Natural killer cell treated with Interleukin-12 subunit alpha and Interleukin-12 subunit beta and Interleukin-15 and Interleukin-18, amount 100 ng/mL, for 72 hours (primary cell): Measurements from ENCODE around the gene TLE6. TPM values are rescaled to one million over a fixed set of nuclear protein-coding genes. Genes with fewer than 3 reads are reported as not detected.
"Not testable (repeated sequence)": the region's sequence is repeated elsewhere in the genome, so short reads cannot be mapped to it uniquely, and the experiment has no call there.

Source experiments
- ATAC-seq, 2 donors: fragments of 150-1000 bp; cut with Tn5 transposase in 1 of 2; sonication (Bioruptor Pico), chemical (Tn5 transposase) in 1 of 2; 2 replicates each; pipeline ENCODE4 v1.10.0; 2021
- DNase-seq: peaks from one replicate; pipeline ENCODE4 v3.0.0; 2022; ENCODE audit warnings: low spot score
- H3K27ac Mint-ChIP-seq, 2 donors: 1 replicate in 1 of 2; 2 replicates in 1 of 2; pipeline ENCODE4 v1.8.0; 2022; ENCODE audit warnings: mixed read lengths in 2 of 2, mild to moderate bottlenecking in 1 of 2, moderate library complexity in 1 of 2
- H3K27me3 Mint-ChIP-seq, 2 donors: 1 replicate in 1 of 2; 2 replicates in 1 of 2; pipeline ENCODE4 v1.8.0; 2022; ENCODE audit warnings: mixed read lengths in 2 of 2
- H3K36me3 Mint-ChIP-seq: one replicate; pipeline ENCODE4 v1.8.0; 2022; ENCODE audit warnings: mixed read lengths
- H3K4me1 Mint-ChIP-seq, 2 donors: 1 replicate in 1 of 2; 2 replicates in 1 of 2; pipeline ENCODE4 v1.8.0; 2022; ENCODE audit warnings: low read depth in 2 of 2, mixed read lengths in 2 of 2, mild to moderate bottlenecking in 1 of 2
- H3K4me3 Mint-ChIP-seq: one replicate; pipeline ENCODE4 v1.8.0; 2022; ENCODE audit warnings: mixed read lengths
- H3K9me3 Mint-ChIP-seq: 2 replicates; pipeline ENCODE4 v1.8.0; 2022; ENCODE audit warnings: mixed read lengths
- total RNA-seq, 2 donors: library from RNA; stranded (reverse); gene quantifications; one replicate each; pipeline ENCODE4 v1.2.3, GENCODE V29; 2022

The TLE6 gene
- total RNA-seq, 2 donors from 2014 or later, result 0.45 to 1.8 TPM

DNA sequence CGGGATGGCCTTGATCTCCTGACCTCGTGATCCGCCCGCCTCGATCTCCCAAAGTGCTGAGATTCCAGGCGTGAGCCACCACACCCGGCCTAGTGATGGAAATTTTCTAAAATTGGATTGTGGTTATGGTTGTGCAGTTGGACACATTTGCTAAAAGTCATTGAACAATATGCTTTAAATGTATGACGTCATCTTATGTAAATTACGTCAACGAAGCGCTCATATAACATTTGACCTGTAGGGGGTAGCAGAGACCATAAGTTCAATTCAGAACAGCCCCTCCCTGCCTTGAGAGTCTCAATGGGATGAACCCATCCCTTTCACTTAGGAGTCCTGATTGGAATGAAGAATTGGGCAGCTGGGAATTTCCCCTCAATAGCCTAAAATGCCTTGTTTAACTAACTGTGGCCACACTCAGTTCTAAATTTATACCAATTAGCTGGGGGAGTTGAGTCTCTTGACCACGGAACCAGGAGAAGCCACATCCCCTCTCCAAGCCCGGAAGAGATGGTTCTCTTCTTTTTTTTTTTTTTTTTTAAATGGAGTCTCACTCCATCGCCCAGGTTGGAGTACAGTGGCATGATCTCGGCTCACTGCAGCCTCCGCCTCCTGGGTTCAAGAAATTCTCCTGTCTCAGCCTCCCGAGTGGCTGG lies 15.2 kb upstream of the TLE6 start:
- ATAC-seq (peak; percentile 71 to 87), DNase-seq (peak; percentile 75)
- Mint-ChIP-seq H3K9me3 (no peaks in the 10 kb centered on the region), H3K4me3 (no peak overlapping the region), H3K27me3 (no peaks in the 10 kb centered on the region), H3K27ac (peak overlapping the region in 1 of 2 donors; percentile 35), H3K36me3 (no peaks in the 10 kb centered on the region), H3K4me1 (peaks cover 0 to 4% of the 10 kb centered on the region in 2 donors)

DNA sequence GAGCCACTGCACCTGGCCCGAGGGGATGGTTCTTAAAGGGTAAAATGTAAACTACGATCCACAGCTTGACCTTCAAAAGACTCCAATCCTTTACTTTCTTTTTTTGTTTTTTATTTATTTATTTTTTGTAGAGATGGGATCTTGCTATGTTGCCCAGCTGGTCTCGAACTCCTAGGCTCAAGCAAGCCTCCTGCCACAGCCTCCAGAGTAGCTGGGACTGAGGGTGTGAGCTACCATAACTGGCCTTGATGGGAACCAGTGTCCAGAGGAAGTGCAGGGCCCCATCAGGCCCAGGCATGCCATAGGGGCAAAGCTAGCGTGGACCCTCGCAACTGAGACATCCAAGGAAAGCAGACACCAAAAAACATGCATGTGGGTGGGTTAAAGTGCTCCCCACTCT lies 14.2 kb upstream of the TLE6 start:
- no peak for ATAC-seq
- Mint-ChIP-seq H3K36me3 (no peaks in the 10 kb centered on the region), H3K9me3 (no peaks in the 10 kb centered on the region)

DNA sequence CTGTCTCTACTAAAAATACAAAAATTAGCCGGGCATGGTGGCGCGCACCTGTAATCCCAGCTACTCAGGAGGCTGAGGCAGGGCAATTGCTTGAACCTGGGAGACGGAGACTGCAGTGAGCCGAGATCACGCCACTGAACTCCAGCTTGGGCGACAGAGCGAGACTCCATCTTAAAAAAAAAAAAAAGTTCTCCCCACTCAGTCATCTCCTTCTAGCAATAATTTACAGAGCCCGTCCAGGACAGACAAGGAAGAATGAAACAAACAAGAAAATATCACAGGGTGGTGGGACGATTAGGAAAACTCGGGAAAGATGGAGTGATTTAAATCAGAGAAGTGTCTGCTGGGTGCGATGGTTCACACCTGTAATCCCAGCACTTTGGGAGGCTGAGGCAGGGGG lies 13.7 kb upstream of the TLE6 start:
- DNase-seq, H3K4me3 Mint-ChIP-seq, H3K27me3 Mint-ChIP-seq, H3K4me1 Mint-ChIP-seq, H3K9me3 Mint-ChIP-seq, H3K27ac Mint-ChIP-seq, ATAC-seq, H3K36me3 Mint-ChIP-seq: not testable (repeated sequence)

More for the DNA sequence above, 14.2 kb upstream of the TLE6 start:
- no peaks in the 10 kb centered on the region for H3K27me3 Mint-ChIP-seq
- H3K27ac Mint-ChIP-seq, result no peak overlapping the region
- DNase-seq, result no peak
- H3K4me3 Mint-ChIP-seq, result no peak overlapping the region
- H3K4me1 Mint-ChIP-seq, result peaks cover 0 to 4% of the 10 kb centered on the region in 2 donors

DNA sequence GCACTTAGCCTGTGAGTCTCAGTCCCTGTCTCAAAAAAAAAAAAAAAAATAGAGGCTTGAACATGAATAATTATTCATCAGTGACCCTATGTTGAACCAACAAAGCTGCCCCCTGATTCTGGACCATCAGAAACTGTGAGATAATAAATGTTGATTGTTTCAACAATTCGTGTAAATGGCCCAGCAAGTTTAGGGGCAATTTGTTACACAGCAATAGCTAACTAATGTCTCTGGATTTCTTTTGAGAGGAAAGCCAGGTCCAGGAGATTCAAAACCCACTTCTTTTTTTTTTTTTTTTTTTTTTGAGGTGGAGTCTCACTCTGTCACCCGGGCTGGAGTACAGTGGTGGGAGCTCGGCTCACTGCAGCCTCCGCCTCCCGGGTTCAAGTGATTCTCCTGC lies 12.5 kb upstream of the TLE6 start:
- DNase-seq (no peak), ATAC-seq (no peak)
- H3K27me3 Mint-ChIP-seq, result no peaks in the 10 kb centered on the region
- H3K36me3 Mint-ChIP-seq, result no peaks in the 10 kb centered on the region
- peaks cover 0 to 4% of the 10 kb centered on the region in 2 donors for H3K4me1 Mint-ChIP-seq
- H3K9me3 Mint-ChIP-seq, result no peaks in the 10 kb centered on the region
- H3K4me3 Mint-ChIP-seq, result no peak overlapping the region
- no peak overlapping the region for H3K27ac Mint-ChIP-seq

DNA sequence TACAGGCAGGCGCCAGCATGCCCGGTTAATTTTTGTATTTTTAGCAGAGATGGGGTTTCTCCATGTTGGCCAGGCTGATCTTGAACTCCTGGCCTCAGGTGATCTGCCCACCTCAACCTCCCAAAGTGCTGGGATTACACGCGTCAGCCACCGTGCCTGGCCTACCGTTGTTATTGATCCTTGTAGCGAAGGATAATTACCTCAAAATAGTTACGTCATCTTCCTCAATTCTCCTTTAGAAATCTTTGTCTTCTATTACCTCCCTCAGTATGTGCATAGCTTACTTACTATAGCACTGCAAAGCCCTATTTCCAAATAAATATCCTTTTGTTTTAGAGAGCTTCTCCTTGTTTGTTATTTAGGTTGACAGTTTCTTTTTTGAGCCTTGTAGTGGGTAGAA lies 9.4 kb upstream of the TLE6 start:
- DNase-seq (no peak), ATAC-seq (no peak)
- Mint-ChIP-seq H3K36me3 (no peaks in the 10 kb centered on the region), H3K27me3 (no peaks in the 10 kb centered on the region), H3K4me3 (no peak overlapping the region), H3K4me1 (no peaks in the 10 kb centered on the region), H3K27ac (no peak overlapping the region), H3K9me3 (no peaks in the 10 kb centered on the region)

DNA sequence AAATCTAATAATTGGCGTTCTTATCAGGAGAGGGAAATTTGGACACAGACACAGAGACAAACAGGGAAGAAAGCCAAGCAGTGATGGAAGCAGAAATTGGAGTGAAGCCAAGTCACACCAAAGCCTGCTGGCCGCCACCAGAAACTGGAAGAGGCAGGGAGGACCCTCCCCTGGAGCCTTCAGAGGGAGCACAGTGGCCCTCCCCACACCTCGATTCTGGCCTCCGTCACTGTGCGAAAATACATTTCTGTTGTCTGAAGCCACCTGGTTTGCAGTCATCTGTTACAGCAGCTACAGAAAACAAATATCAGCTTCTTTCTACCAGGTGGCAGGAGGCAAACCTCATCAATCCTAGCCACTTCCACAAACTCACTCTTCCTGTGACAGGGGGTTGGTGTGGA lies 8.3 kb upstream of the TLE6 start:
- Mint-ChIP-seq H3K27ac (no peak overlapping the region), H3K27me3 (peaks cover 0 to 2% of the 10 kb centered on the region in 2 donors), H3K4me1 (no peaks in the 10 kb centered on the region), H3K36me3 (no peaks in the 10 kb centered on the region), H3K9me3 (no peaks in the 10 kb centered on the region), H3K4me3 (no peak overlapping the region)
- no peak for ATAC-seq
- DNase-seq, result no peak

DNA sequence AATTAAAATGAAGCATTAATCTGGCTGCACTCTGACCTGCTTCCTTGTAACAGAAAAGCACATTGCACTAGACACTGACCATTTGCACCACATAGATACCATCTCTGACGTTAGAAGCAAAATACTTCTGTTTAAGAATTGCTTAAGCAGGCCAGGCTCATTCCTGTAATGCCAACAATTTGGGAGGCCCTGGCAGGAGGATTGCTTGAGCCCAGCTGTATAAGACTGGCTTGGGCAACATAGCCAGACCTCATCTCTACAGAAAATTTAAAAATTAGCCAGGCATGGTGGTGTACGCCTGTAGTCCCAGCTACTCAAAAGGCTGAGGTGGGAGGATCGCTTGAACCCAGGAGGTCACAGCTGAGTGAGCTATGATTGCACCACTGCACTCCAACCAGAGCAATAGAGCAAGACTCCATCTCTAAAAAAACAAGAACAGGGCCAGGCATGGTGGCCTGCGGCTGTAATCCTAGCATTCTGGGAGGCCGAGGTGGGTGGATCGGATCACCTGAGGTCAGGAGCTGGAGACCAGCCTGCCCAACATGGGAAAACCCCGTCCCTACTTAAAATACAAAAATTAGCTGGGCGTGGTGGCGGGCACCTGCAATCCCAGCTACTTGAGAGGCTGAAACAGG lies 7.0 kb upstream of the TLE6 start:
- Mint-ChIP-seq H3K27me3 (peaks cover 0 to 7% of the 10 kb centered on the region in 2 donors), H3K27ac (no peak overlapping the region), H3K4me1 (peaks cover 5% of the 10 kb centered on the region in 2 donors), H3K36me3 (no peaks in the 10 kb centered on the region), H3K9me3 (no peaks in the 10 kb centered on the region), H3K4me3 (no peak overlapping the region)
- no peak for ATAC-seq
- DNase-seq, result no peak

DNA sequence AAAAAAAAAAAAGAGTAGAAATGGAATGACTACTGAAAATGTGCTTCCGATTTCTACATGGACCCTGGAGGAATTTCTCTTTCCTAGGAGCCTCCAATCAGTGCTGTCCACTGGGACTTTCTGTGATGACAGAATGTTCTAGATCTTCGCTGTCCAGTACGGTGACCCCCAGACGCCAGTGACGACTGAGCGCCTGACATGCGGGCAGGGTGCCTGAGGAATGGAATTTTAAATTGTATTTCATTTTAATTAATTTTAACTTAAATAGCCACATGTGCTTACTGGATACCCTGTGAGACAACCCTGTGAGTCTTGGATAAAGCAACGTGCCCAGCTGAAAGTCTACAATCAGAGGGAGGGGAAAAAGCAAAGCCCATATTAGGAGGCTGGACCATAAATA lies 4.1 kb upstream of the TLE6 start:
- H3K36me3 Mint-ChIP-seq, result no peaks in the 10 kb centered on the region
- H3K27me3 Mint-ChIP-seq, result peaks cover 0 to 7% of the 10 kb centered on the region in 2 donors
- H3K4me1 Mint-ChIP-seq, result peaks cover 5 to 13% of the 10 kb centered on the region in 2 donors
- H3K27ac Mint-ChIP-seq, result no peak overlapping the region
- ATAC-seq (no peak), DNase-seq (no peak)
- H3K9me3 Mint-ChIP-seq, result no peaks in the 10 kb centered on the region
- H3K4me3 Mint-ChIP-seq, result no peak overlapping the region

DNA sequence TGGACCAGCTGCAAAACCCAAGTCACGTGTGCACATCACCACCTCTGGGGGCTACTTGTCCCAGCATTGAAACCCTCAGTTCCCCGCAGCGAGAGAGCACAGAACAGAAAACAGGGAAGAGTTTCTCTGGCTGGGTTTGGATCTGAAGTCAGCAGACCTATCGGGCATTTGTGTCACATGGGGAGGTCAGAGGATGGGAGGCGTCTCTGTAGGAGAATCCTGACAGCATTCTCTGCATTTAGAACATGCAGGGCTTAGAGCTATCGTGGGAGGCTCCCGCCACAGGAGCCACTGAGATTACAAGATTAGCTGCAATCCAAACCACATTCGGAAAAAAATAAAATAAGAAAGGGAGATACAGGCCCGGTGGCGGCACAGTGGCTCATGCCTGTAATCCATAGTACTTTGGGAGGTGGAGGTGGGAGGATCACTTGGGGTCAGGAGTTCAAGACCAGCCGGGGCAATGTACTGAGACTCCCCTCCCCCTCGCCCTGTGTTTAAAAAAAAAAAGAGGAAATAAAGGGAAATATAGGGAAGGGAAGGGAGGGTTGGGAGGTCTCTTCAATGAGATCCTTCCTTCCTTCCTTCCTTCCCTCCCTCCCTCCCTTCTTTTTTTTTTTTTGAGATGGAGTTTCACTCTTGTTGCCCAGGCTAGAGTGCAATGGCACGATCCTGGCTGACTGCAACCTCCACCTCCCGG lies 2.9 kb upstream of the TLE6 start:
- ATAC-seq (no peak), DNase-seq (no peak)
- Mint-ChIP-seq H3K4me1 (peaks cover 5 to 13% of the 10 kb centered on the region in 2 donors), H3K4me3 (no peak overlapping the region), H3K9me3 (no peaks in the 10 kb centered on the region), H3K36me3 (no peaks in the 10 kb centered on the region), H3K27me3 (peaks cover 0 to 7% of the 10 kb centered on the region in 2 donors), H3K27ac (no peak overlapping the region)

DNA sequence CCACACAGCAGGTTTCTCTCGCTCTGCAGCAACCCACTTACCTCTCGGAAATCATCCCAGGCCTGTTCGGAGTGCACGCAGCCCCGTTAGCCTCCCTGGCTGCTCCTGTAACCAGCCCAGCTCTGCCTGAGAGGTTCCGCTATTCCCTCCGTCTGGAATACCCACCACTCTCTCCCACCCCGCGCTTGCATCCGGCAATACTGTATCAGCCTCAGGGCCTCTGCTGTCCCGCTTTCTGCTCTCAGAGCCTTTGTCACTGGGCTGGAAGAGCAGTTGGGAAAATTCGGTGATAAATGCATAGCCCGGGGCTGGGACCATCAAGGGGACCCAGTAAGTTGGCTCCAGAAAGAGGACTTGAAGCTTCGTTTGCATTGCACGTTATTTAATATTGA lies 759 bp upstream of the TLE6 start:
- peak overlapping the region; percentile 43 to 76 for H3K27ac Mint-ChIP-seq
- no peak for DNase-seq

DNA sequence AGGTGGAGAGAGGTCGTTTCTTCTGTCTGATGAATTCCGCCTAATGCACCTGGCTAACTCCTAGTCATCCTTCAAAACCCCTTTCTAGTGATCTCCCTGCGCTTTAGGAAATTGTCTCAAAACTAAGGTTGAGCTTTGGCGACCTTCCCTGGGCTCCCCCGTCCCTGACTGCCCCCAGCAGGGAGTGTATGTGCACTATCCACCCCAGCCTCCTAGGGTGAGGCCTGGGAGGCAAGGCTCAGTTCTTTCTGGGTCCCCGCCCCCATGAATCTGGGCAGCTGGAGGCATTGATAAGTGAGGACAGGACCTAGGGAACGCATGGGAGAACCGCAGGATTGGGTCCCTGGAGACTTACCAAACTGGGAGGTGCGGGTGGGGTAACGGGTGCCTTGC lies 378 bp downstream of the TLE6 start:
- no peaks in the 10 kb centered on the region for H3K9me3 Mint-ChIP-seq
- no peak for ATAC-seq
- no peak for DNase-seq
- H3K27ac Mint-ChIP-seq, result peak overlapping the region in 1 of 2 donors; percentile 76
- peaks cover 5 to 13% of the 10 kb centered on the region in 2 donors for H3K4me1 Mint-ChIP-seq
- peaks cover 6 to 15% of the 10 kb centered on the region in 2 donors for H3K27me3 Mint-ChIP-seq
- peak overlapping the region; percentile 37 for H3K4me3 Mint-ChIP-seq
- no peaks in the 10 kb centered on the region for H3K36me3 Mint-ChIP-seq

More for the DNA sequence above, 759 bp upstream of the TLE6 start:
- H3K9me3 Mint-ChIP-seq, result no peaks in the 10 kb centered on the region
- no peak for ATAC-seq
- H3K4me1 Mint-ChIP-seq, result peaks cover 5 to 13% of the 10 kb centered on the region in 2 donors
- H3K27me3 Mint-ChIP-seq, result peaks cover 2 to 10% of the 10 kb centered on the region in 2 donors
- peak overlapping the region; percentile 79 for H3K4me3 Mint-ChIP-seq
- H3K36me3 Mint-ChIP-seq, result no peaks in the 10 kb centered on the region

DNA sequence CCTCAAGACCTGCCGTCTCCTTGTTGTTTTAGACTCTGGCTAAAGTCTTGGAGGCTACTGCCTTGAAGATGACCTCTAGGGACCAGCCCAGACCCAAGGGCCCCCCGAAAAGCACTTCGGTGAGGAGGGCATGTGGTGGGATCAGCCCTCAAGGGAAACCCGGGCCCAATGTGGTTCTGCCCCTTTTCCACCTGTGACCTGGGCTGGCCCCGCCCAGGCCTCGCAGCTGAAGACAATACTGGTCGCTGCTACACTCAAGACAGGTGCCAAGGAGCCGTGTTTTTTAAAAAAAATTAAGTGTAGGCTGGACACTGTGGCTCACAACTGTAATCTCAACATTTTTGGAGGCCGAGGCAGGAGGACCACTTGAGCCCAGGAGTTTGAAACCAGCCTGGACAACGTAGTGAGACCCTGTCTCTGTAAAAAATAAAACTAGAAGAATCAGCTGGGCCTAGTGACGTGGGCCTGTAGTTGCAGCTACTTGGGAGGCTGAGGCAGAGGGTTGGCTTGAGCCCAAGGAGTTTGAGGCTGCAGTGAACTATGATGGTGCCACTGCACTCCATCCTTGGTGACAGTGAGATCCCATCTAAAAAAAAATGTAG lies 903 bp downstream of the TLE6 start:
- H3K36me3 Mint-ChIP-seq, result no peaks in the 10 kb centered on the region
- H3K4me3 Mint-ChIP-seq, result no peak overlapping the region
- peaks cover 8 to 15% of the 10 kb centered on the region in 2 donors for H3K27me3 Mint-ChIP-seq
- DNase-seq (no peak), ATAC-seq (no peak)
- H3K9me3 Mint-ChIP-seq, result no peaks in the 10 kb centered on the region
- H3K4me1 Mint-ChIP-seq, result peaks cover 5 to 15% of the 10 kb centered on the region in 2 donors
- no peak overlapping the region for H3K27ac Mint-ChIP-seq

DNA sequence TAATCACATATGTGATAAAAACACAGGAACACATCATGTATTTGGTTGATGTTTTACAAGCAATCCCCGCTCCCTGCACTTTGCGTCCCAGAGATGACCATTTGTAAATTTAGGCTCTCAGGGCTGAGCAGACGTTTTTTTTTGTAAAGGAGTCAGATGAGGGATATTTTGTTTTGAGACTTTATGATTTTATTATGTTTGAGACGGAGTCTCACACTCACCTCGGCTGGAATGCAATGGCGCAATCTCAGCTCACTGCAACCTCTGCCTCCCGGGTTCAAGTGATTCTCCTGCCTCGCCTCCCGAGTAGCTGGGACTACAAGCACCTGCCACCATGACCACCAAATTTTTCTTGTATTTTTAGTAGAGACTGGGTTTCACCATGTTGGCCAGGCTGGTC lies 1.4 kb downstream of the TLE6 start:
- peaks cover 5 to 19% of the 10 kb centered on the region in 2 donors for H3K4me1 Mint-ChIP-seq
- H3K27ac Mint-ChIP-seq, result no peak overlapping the region
- H3K27me3 Mint-ChIP-seq, result peaks cover 13 to 15% of the 10 kb centered on the region in 2 donors
- H3K9me3 Mint-ChIP-seq, result no peaks in the 10 kb centered on the region
- H3K36me3 Mint-ChIP-seq, result no peaks in the 10 kb centered on the region
- ATAC-seq (no peak), DNase-seq (no peak)
- H3K4me3 Mint-ChIP-seq, result no peak overlapping the region

DNA sequence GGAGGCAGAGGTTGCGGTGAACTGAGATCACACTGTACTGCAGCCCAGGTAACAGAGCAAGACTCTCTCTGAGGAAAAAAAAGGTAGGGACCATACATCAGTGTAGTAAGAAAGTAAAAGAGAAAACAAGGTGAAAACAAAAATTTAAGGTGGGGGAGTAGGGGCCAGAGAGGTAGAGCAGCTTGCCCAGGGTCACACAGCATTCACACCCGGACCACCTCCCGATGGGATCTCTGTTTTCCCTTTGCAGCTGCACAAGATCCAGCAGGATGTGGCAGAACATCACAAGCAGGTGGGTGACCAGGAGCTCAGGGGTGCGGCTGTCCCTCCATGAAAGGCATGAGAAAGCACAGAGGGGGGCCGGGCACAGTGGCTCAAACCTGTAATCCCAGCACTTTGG lies 4.5 kb downstream of the TLE6 start:
- Mint-ChIP-seq H3K27ac (no peak overlapping the region), H3K4me3 (no peak overlapping the region), H3K36me3 (no peaks in the 10 kb centered on the region), H3K4me1 (peaks cover 0 to 9% of the 10 kb centered on the region in 2 donors), H3K27me3 (peaks cover 8 to 13% of the 10 kb centered on the region in 2 donors), H3K9me3 (no peaks in the 10 kb centered on the region)
- no peak for DNase-seq
- no peak for ATAC-seq
